Stomach (tissue), 4 donors: ENCODE results near the gene RAB8B.

Source experiments
- CTCF ChIP-seq, 7 experiments: fragments of 450-650 bp in 4 of 7; fragments of 200-600 bp in 3 of 7; sonication (generic) in 3 of 7; IDR thresholded peaks; one replicate each; pipeline ENCODE4 v1.5.1; 2016 to 2019; ENCODE audit warnings: antibody characterized with exemption in 7 of 7, control low read depth in 2 of 7, mild to moderate bottlenecking in 1 of 7
- EP300 ChIP-seq: sonication (generic); formaldehyde crosslinking; IDR thresholded peaks from one replicate; pipeline ENCODE4 v1.6.1; 2017; ENCODE audit warnings: antibody characterized with exemption
- POLR2A ChIP-seq, 4 donors: fragments of 450-650 bp; IDR thresholded peaks; one replicate each; pipeline ENCODE4 v1.6.1; 2016; ENCODE audit warnings: antibody characterized with exemption in 4 of 4, control low read depth in 2 of 4, mild to moderate bottlenecking in 1 of 4, moderate library complexity in 1 of 4
- POLR2AphosphoS5 ChIP-seq, 3 donors: sonication (generic); formaldehyde crosslinking; IDR thresholded peaks; one replicate each; pipeline ENCODE4 v1.6.1; 2016; ENCODE audit warnings: antibody characterized with exemption in 3 of 3

DNA sequence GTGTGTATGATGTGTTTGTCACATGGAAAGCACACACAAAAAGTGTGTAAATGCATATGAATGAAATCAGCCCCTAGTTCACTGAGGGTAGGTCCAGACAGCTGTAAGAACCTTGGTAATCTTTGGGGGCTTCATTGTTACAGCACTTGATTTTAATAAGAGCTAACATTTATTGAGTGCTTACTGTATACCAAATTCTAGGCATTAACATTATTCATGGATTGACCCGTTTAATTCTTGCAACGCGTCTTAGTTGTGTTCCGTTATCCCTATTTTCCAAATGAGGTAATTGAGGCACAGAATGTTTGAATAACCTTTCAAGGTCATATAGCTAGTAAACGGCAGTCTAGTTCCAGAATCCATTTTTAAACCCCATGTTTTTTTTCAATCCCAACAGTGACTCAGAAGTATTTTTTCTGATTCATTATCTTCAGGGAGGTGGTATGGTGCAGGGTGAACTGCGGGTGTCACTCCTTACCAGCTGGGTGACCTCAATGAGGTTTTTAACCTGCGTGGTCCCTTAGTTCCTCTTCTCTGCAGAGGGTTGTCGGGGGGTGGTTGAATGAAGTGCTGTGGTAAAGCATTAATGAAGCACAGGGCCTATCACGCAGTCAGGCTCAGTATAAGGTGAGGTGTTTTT lies 14.2 kb downstream of the RAB8B start:
- no peak for TF ChIP-seq EP300
- no peak for TF ChIP-seq CTCF (IDR thresholded peaks at IDR 0.05)
- no peak for TF ChIP-seq POLR2A (IDR thresholded peaks at IDR 0.05)
- no peak for TF ChIP-seq POLR2AphosphoS5 (IDR thresholded peaks at IDR 0.05)
